Immature natural killer cell (primary cell): ENCODE results near the gene CDH23. TPM values are rescaled to one million over a fixed set of nuclear protein-coding genes. Genes with fewer than 3 reads are reported as not detected.

Source experiments
- DNase-seq, 3 donors: peaks; one replicate each; pipeline ENCODE4 v3.0.0; 2022; ENCODE audit warnings: mixed read lengths in 1 of 3
- H3K27ac Mint-ChIP-seq, 6 donors: one replicate each; pipeline ENCODE4 v1.8.0; 2020; ENCODE audit warnings: mixed read lengths in 6 of 6, mild to moderate bottlenecking in 5 of 6, inconsistent platforms in 4 of 6, moderate library complexity in 3 of 6
- H3K27me3 Mint-ChIP-seq, 3 donors: one replicate each; pipeline ENCODE4 v1.8.0; 2020 to 2021; ENCODE audit warnings: low read depth in 3 of 3, mild to moderate bottlenecking in 3 of 3, mixed read lengths in 3 of 3, moderate library complexity in 3 of 3, inconsistent platforms in 1 of 3
- H3K36me3 Mint-ChIP-seq, 3 donors: one replicate each; pipeline ENCODE4 v1.8.0; 2020; ENCODE audit warnings: mixed read lengths in 3 of 3, inconsistent platforms in 2 of 3, mild to moderate bottlenecking in 2 of 3
- H3K4me1 Mint-ChIP-seq, 2 donors: one replicate each; pipeline ENCODE4 v1.8.0; 2020; ENCODE audit warnings: inconsistent platforms in 2 of 2, mild to moderate bottlenecking in 2 of 2, mixed read lengths in 2 of 2, moderate library complexity in 1 of 2
- H3K4me3 Mint-ChIP-seq, 5 donors: one replicate each; pipeline ENCODE4 v1.8.0; 2020; ENCODE audit warnings: mild to moderate bottlenecking in 5 of 5, mixed read lengths in 5 of 5, inconsistent platforms in 3 of 5, moderate library complexity in 3 of 5
- H3K9me3 Mint-ChIP-seq, 6 donors: one replicate each; pipeline ENCODE4 v1.8.0; 2020; ENCODE audit warnings: mild to moderate bottlenecking in 6 of 6, mixed read lengths in 6 of 6, inconsistent platforms in 4 of 6, moderate library complexity in 3 of 6
- polyA plus RNA-seq, 3 donors: library from polyadenylated mRNA; unstranded; fragments of 300-500 nt; fragmentation: Illumina TruSeq; gene quantifications; one replicate each; pipeline ENCODE4 v1.2.3, GENCODE V29; 2021

The CDH23 gene
- polyA plus RNA-seq, 3 donors from 2014 or later: 0.47 to 0.59 TPM; not detected in 1

DNA sequence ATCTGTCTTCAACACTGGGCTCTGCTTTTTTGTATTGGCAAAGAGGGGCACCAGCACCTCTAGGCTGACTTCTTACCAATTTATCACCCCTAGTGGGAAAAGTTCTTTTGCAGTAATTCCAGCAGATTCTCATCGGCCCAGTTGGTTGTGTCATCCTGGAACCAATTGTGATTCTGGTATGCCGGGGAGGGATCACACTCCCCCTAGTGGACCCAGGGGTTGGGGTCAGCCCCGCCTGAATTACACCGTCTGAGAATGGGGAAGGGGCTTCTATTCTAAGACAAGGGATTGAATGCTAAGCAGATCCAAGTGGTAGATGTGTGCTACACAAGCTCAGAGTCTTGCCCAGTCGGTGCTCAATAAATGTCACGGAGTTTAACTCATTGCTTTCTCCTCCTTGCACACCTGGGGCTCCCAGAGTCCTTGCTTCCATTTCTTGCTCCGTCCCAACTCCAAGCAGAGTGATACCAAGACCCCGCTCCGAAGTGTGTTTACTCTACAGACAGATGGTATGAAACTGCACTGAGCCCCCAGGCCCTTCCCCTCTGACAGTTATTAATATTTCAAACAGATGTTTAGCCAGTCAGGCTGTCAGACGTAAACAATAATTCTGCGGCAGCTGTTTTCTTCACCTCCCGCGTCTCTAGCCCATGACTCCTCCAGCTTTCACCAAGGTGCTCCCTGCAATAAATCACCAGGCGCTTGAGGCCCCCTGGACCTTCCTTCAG lies 251.0 kb downstream of the CDH23 start:
- Mint-ChIP-seq H3K36me3 (no peaks in the 10 kb centered on the region), H3K4me1 (no peaks in the 10 kb centered on the region), H3K4me3 (no peak overlapping the region), H3K9me3 (no peaks in the 10 kb centered on the region), H3K27ac (no peak overlapping the region), H3K27me3 (peaks cover 0 to 6% (median 2%) of the 10 kb centered on the region in 3 donors)
- no peak for DNase-seq

DNA sequence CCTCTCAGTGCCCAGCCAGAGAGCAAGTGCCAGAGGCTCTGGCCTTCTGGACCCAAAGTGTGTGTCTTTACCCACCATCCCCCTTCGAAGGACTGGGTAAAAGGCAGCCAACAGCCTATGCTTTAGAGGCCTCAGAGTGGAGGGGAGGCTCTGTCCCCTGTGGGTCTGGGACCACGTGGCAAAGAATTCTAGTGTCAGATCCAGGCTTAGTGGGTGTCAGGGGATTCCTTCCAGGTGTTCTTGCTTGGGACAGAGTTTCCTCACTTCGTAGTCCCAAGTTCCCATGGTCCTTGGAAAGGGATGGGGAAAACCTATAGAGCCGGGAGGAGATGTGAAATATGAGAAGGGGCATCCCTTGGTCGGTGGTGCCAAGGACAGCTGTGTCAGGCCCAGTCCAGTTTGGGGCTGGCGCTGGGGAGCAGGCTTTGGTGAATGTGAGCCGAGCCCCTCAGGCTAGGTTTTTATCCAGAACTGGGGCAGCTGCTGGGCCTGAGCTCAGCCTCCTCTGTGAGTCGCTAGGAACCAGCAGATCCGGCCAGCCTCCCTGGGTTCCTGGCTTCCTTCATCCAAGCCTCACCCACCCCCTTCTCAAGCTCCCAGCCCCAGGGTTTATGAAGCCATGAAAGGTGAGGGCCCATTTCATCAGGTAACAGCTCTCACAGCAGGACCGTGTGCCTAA lies 251.7 kb downstream of the CDH23 start:
- no peak for DNase-seq
- H3K27ac Mint-ChIP-seq: no peak overlapping the region
- H3K9me3 Mint-ChIP-seq: no peaks in the 10 kb centered on the region
- H3K4me1 Mint-ChIP-seq: no peaks in the 10 kb centered on the region
- H3K4me3 Mint-ChIP-seq: no peak overlapping the region
- peaks cover 0 to 6% (median 2%) of the 10 kb centered on the region in 3 donors for H3K27me3 Mint-ChIP-seq
- no peaks in the 10 kb centered on the region for H3K36me3 Mint-ChIP-seq

DNA sequence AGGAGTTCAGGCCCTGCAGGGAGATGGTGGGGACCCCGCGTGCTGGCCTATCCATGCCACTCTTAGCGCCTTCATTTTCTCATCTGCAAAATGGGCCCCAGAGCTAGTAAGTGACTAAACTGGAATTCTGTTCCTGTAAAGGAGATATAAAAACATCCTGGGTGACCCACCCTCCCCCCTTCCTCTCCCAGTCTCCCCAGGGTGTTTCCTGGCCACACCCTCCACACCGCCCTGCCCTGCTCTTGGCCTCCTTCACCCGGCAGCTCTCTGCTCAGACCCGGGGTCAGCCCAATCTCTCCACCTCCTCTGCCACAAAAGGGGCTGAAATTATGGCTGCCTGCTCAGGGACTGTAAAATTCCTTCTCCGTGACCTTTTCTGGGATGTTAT lies 252.2 kb downstream of the CDH23 start:
- H3K9me3 Mint-ChIP-seq: no peaks in the 10 kb centered on the region
- no peaks in the 10 kb centered on the region for H3K36me3 Mint-ChIP-seq
- H3K4me3 Mint-ChIP-seq: no peak overlapping the region
- no peaks in the 10 kb centered on the region for H3K4me1 Mint-ChIP-seq
- no peak for DNase-seq
- peaks cover 0 to 6% (median 2%) of the 10 kb centered on the region in 3 donors for H3K27me3 Mint-ChIP-seq
- no peak overlapping the region for H3K27ac Mint-ChIP-seq

DNA sequence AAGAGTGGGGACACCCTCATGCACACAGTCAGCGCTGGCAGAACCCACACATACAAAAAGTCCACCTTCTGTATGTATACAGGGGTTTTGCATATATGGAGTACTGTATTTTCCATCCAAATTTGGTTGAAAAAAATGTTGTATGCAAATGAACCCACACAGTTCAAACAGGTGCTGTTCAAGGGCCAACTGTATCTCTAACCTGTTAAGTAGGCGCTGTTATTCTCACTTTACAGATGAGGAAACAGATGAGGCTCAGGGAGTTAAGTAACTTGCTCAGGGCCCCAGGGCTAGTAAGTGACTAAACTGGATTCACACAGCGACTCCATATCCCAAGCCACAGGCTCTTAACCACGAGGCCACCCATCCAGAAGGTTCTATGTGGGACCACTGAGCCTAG lies 252.9 kb downstream of the CDH23 start:
- DNase-seq: no peak
- Mint-ChIP-seq H3K9me3 (no peaks in the 10 kb centered on the region), H3K36me3 (no peaks in the 10 kb centered on the region), H3K4me1 (no peaks in the 10 kb centered on the region), H3K27ac (no peak overlapping the region), H3K4me3 (no peak overlapping the region), H3K27me3 (peaks cover 0 to 6% (median 2%) of the 10 kb centered on the region in 3 donors)

DNA sequence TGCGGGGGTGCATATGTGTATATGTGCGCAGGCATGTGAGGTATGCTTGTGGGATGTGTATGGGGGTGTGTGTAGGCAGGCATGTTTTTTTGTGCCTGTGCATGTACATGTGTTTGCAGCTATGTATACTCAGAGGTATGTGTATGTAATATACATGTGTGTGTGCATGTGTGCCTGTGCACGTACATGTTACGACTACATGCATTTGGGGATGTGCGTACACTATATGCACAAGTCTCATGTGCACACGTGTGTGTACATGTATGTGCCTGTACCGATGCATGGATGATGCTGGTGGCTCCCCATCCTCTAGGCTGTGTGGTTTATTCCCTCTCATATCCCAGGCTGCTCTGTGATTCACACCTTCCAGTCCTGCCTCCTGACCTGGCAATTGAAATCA lies 253.7 kb downstream of the CDH23 start:
- H3K9me3 Mint-ChIP-seq: no peaks in the 10 kb centered on the region
- H3K27me3 Mint-ChIP-seq: peaks cover 2 to 7% (median 2%) of the 10 kb centered on the region in 3 donors
- no peak for DNase-seq
- no peak overlapping the region for H3K27ac Mint-ChIP-seq
- H3K4me3 Mint-ChIP-seq: no peak overlapping the region
- H3K4me1 Mint-ChIP-seq: no peaks in the 10 kb centered on the region
- H3K36me3 Mint-ChIP-seq: no peaks in the 10 kb centered on the region

DNA sequence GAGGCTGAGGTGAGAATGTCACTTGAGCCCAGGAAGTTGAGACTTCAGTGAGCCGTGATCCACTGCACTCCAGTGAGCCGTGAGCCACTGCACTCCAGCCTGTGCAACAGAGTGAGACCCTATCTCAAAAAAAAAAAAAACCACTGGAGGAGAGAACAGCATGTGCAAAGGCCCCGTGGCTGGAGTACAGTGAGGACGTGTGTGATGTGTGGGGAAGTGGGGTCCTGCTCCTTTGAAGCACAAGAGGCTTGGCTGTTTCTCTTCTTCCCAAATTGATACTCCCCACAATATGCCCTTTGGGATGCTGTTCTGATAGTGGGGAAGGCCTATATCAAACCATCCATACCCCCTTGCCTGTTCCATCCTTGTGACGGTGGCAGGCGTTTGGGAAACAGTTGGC lies 254.7 kb downstream of the CDH23 start:
- peaks cover 2 to 5% (median 4%) of the 10 kb centered on the region in 3 donors for H3K27me3 Mint-ChIP-seq
- H3K9me3 Mint-ChIP-seq: no peaks in the 10 kb centered on the region

DNA sequence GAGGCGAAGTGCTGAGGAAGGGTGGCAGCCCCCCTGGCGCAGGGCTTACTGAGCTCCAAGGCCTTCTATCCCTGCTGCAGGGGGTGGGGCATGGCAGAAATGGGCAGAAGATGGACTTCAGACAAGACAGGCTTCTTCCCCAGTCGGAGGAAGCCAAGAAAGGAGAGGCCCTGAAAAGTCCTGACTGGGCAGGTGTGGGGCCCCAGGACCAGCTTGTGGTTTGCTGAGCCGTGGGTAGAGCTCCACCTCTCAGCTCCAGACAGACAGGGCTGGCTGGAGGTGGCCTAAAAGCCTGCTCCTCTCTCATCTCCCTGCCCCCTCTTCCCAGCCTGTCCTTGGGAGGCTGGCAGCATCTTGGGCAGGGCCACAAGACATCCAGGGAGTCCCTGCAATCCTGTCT lies 255.2 kb downstream of the CDH23 start:
- no peak overlapping the region for H3K4me3 Mint-ChIP-seq
- no peak overlapping the region for H3K27ac Mint-ChIP-seq
- no peak for DNase-seq
- H3K4me1 Mint-ChIP-seq: no peaks in the 10 kb centered on the region
- H3K27me3 Mint-ChIP-seq: peaks cover 2 to 5% (median 4%) of the 10 kb centered on the region in 3 donors
- H3K36me3 Mint-ChIP-seq: no peaks in the 10 kb centered on the region
- H3K9me3 Mint-ChIP-seq: no peaks in the 10 kb centered on the region

More for the DNA sequence above, 254.7 kb downstream of the CDH23 start:
- no peak for DNase-seq
- H3K36me3 Mint-ChIP-seq: no peaks in the 10 kb centered on the region
- no peaks in the 10 kb centered on the region for H3K4me1 Mint-ChIP-seq
- H3K4me3 Mint-ChIP-seq: no peak overlapping the region
- H3K27ac Mint-ChIP-seq: no peak overlapping the region

DNA sequence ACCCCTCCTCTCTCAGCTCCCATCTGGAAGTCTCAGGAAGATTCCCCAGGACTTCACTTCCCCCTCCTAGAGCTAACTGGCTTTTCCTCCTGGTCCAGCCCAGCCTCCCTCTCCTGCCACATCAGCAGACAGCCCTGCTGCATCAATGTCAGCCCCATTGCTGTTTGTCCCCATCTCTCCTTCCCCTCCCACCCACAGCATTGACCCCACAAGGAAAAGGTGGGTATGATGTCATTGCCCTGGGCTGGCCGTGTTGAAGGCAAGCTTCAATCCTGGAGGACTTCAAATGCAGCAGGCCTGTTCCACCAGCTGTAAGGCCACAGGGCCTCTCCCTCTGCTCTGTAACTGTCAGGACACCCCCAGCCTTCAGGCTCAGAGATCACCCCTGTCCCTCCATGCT lies 256.3 kb downstream of the CDH23 start:
- H3K9me3 Mint-ChIP-seq: no peaks in the 10 kb centered on the region
- H3K4me1 Mint-ChIP-seq: no peaks in the 10 kb centered on the region
- peaks cover 2 to 5% (median 4%) of the 10 kb centered on the region in 3 donors for H3K27me3 Mint-ChIP-seq
- H3K27ac Mint-ChIP-seq: no peak overlapping the region
- H3K4me3 Mint-ChIP-seq: no peak overlapping the region
- no peak for DNase-seq
- no peaks in the 10 kb centered on the region for H3K36me3 Mint-ChIP-seq

DNA sequence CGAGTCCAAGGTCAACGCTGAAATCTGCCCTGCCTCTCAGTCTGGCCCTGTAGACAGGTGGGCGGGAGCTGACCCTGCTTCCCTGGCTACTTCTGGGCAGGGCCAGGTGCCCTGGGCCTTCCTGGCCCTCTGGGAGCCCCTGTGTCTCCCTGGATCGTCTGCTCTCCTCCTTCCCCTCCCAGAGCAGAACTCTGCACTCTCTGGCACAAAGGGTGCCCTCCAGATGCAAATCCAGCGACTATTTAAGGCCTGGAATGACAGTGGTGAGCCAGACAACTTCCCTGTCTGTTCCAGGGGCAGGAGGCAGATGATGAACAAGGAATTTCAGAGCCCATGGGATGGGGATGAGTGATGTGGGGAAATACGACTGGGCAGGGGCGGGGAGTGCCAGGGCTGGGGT lies 259.5 kb downstream of the CDH23 start:
- no peaks in the 10 kb centered on the region for H3K36me3 Mint-ChIP-seq
- no peak overlapping the region for H3K4me3 Mint-ChIP-seq
- no peak overlapping the region for H3K27ac Mint-ChIP-seq

DNA sequence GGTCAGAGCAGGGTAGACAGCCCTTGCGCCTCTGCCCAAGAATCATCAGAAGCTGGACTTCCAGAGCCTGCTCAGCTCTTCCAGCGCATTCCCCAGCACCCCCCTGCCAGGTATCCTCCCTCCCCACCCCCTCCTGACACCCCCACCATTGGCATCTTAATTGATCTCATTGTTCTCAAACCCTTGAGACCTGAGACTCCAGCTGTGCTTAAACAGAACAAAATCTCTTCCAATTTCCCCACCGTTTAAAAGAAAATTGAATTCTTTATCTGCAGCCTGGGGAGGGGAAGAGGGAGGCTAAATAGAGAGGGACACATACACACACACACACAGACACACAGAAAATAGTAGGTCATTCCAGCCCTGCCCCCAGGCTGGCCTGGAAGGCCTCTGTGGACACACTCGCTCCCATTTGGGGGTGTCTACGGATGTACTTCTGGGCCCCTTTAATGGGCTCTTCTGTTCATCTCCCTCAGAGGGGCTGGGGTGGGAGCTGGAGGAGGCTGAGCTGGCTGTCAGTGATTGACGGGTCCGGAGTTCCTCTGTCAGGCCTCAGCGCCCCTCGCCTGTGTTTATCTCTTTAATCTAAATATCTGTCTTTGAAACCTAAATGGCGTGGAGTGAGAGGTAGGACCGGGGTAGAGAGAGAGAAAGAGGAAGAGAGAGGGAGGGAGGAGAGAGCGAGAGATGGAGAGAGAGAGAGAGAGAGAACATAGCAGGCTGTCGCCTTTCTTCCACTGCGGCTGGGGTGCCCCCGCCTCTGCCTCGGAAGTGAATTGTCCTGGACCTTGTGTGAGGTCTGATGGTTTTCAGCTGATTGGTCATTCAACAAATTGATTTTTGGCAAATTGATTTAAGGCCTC lies 261.1 kb downstream of the CDH23 start:
- no peaks in the 10 kb centered on the region for H3K36me3 Mint-ChIP-seq
- H3K27me3 Mint-ChIP-seq: peaks cover 2 to 5% (median 4%) of the 10 kb centered on the region in 3 donors
- no peak overlapping the region for H3K4me3 Mint-ChIP-seq
- DNase-seq: no peak
- H3K4me1 Mint-ChIP-seq: no peaks in the 10 kb centered on the region
- H3K27ac Mint-ChIP-seq: no peak overlapping the region
- no peaks in the 10 kb centered on the region for H3K9me3 Mint-ChIP-seq

More for the DNA sequence above, 259.5 kb downstream of the CDH23 start:
- DNase-seq: no peak
- Mint-ChIP-seq H3K4me1 (no peaks in the 10 kb centered on the region), H3K9me3 (no peaks in the 10 kb centered on the region), H3K27me3 (peaks cover 2 to 5% (median 3%) of the 10 kb centered on the region in 3 donors)

DNA sequence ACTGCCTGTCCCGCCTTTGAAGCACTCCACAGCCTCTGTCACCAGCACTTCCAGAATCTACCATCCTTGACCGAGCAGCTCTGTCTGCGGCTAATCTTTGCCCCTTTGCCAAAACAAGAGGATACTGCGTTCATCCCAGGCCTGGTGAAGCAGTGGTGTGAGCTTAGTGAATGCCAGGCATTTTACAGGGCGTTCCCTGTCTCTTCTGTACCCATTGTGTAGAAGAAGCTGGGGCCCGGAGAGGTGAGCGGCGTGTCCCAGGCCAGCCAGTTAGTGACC lies 261.7 kb downstream of the CDH23 start:
- H3K9me3 Mint-ChIP-seq: no peaks in the 10 kb centered on the region
- no peak for DNase-seq
- no peaks in the 10 kb centered on the region for H3K36me3 Mint-ChIP-seq
- no peak overlapping the region for H3K4me3 Mint-ChIP-seq
- no peaks in the 10 kb centered on the region for H3K4me1 Mint-ChIP-seq
- peaks cover 2 to 6% (median 5%) of the 10 kb centered on the region in 3 donors for H3K27me3 Mint-ChIP-seq
- H3K27ac Mint-ChIP-seq: no peak overlapping the region

DNA sequence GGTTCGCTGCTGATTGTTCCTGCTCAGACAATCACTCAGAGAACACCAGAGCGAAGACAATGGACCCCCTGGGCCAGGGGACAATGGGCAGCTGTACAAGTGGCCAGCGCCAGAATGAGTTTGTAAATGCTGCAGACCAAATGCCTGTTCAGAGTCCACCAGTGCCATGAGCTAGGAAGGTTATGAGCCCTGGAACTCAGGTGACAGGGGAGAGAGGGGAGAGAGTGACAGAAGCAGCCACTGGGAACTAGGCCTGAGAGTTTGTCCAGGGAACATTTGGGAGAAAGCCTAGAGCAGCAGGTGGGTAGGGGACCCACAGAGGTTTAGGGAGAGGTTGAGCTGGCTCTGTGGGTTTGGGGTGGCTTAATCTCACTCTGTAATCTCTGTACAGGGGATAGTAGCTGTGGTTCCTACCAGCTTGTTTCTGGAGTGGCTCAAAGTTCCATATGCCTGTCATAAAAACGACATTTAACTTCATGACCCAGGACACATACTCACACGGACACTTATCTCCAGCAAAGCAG lies 262.5 kb downstream of the CDH23 start:
- H3K9me3 Mint-ChIP-seq: no peaks in the 10 kb centered on the region
- no peaks in the 10 kb centered on the region for H3K4me1 Mint-ChIP-seq
- H3K4me3 Mint-ChIP-seq: no peak overlapping the region
- no peak for DNase-seq
- peaks cover 2 to 6% (median 5%) of the 10 kb centered on the region in 3 donors for H3K27me3 Mint-ChIP-seq
- H3K27ac Mint-ChIP-seq: peak overlapping the region in 1 of 6 donors; percentile 5
- no peaks in the 10 kb centered on the region for H3K36me3 Mint-ChIP-seq

DNA sequence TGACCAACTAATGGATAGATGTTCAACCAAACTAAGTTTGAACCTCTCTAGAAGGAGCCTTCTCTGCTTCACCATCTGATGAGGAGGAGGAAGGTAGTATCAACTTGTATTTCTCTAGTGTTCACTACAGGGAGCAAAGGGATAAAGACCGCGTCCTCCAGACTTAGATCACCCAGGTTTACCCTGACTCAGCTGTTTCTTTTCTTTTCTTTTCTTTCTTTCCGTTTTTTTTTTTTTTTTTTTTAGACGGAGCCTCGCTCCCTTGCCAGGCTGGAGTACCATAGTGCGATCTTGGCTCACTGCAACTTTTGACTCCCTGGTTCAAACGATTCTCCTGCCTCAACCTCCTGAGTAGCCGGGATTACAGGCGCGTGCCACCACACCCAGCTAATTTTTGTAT lies 263.0 kb downstream of the CDH23 start:
- H3K27ac Mint-ChIP-seq: no peak overlapping the region
- no peak overlapping the region for H3K4me3 Mint-ChIP-seq
- H3K9me3 Mint-ChIP-seq: no peaks in the 10 kb centered on the region
- no peaks in the 10 kb centered on the region for H3K4me1 Mint-ChIP-seq
- no peak for DNase-seq
- H3K36me3 Mint-ChIP-seq: no peaks in the 10 kb centered on the region
- peaks cover 2 to 6% (median 5%) of the 10 kb centered on the region in 3 donors for H3K27me3 Mint-ChIP-seq

DNA sequence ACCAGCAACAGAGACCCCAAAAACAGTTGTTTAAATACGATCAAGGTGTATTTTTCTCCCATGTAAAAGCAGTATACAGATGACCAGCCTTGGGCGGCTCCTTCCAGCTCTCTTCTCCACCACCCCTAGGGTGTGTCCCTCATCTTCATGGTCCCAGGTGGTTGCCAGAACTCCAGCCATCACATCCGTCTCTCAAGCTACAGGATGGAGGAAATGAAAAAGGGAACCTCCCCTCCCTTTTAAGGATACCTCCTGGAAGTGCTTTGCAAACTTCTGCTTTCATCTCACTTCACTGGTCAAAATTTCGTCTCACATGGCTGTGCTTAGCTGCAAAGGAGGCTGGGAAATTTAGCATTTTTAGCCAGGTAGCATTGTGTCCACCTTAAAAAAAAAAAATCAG lies 263.6 kb downstream of the CDH23 start:
- H3K9me3 Mint-ChIP-seq: no peaks in the 10 kb centered on the region
- H3K27ac Mint-ChIP-seq: no peak overlapping the region
- peaks cover 0 to 6% (median 3%) of the 10 kb centered on the region in 3 donors for H3K27me3 Mint-ChIP-seq
- H3K4me1 Mint-ChIP-seq: no peaks in the 10 kb centered on the region
- no peaks in the 10 kb centered on the region for H3K36me3 Mint-ChIP-seq
- DNase-seq: no peak
- H3K4me3 Mint-ChIP-seq: no peak overlapping the region
